Ascending aorta (tissue), 2 donors: ENCODE results near the gene CXCR5. TPM values are rescaled to one million over a fixed set of nuclear protein-coding genes. Genes with fewer than 3 reads are reported as not detected.

Source experiments
- DNase-seq, 2 donors: peaks; one replicate each; pipeline ENCODE4 v3.0.0-alpha.2; 2019; ENCODE audit warnings: low spot score in 2 of 2
- H3K27ac ChIP-seq, 2 donors: fragments of 200-600 bp; sonication (generic); one replicate each; pipeline ENCODE4 v1.5.1; 2016 to 2017; ENCODE audit warnings: mild to moderate bottlenecking in 1 of 2
- H3K27me3 ChIP-seq: fragments of 200-600 bp; sonication (generic); one replicate; pipeline ENCODE4 v1.5.1; 2017
- H3K36me3 ChIP-seq, 2 donors: fragments of 200-600 bp; sonication (generic); one replicate each; pipeline ENCODE4 v1.5.1; 2016
- H3K4me1 ChIP-seq, 2 donors: fragments of 200-600 bp; sonication (generic); one replicate each; pipeline ENCODE4 v1.5.1; 2016 to 2017; ENCODE audit warnings: mild to moderate bottlenecking in 1 of 2
- H3K4me3 ChIP-seq, 2 donors: fragments of 200-600 bp; sonication (generic); one replicate each; pipeline ENCODE4 v1.5.1; 2016 to 2017; ENCODE audit warnings: mild to moderate bottlenecking in 1 of 2
- H3K9me3 ChIP-seq, 2 donors: fragments of 200-600 bp; sonication (generic); one replicate each; pipeline ENCODE4 v1.5.1; 2016
- CTCF ChIP-seq, 3 experiments: fragments of 200-600 bp in 2 of 3; fragments of 450-650 bp in 1 of 3; sonication (generic) in 2 of 3; IDR thresholded peaks; one replicate each; pipeline ENCODE4 v1.5.1; 2016 to 2019; ENCODE audit warnings: antibody characterized with exemption in 3 of 3, mild to moderate bottlenecking in 1 of 3, moderate library complexity in 1 of 3
- intact Hi-C: fragments of 100-400 bp; cut with DNase I; formaldehyde crosslinking; loops from one replicate; pipeline ENCODE4 v1.15.1; 2023
- total RNA-seq: library from RNA; depleted of rRNA; stranded (reverse); fragments of >200 nt; gene quantifications from one replicate; pipeline ENCODE4 v1.1.0, GENCODE V29; 2016

The CXCR5 gene
- total RNA-seq, 1 donor from 2014 or later: not detected

- Histone ChIP-seq H3K4me3 (peak overlapping the region; percentile 80 to 82), H3K36me3 (no peaks in the 10 kb centered on the region), H3K4me1 (peaks cover 3 to 12% of the 10 kb centered on the region in 2 donors), H3K27me3 (no peaks in the 10 kb centered on the region), H3K27ac (peak overlapping the region; percentile 97 to 98), H3K9me3 (no peaks in the 10 kb centered on the region)
- no peak for TF ChIP-seq CTCF (IDR thresholded peaks at IDR 0.05)
- peak in 1 of 2 donors; percentile 94 for DNase-seq
- intact Hi-C loops: loop anchor here (1.0 to 5.0 kb wide), 6 partner anchors 27 to 388 kb away; partner anchors contain the start of genes DDX6, MCAM and UPK2
Measured at GRCh38 chr11:118929501-118930093, 45.9 kb downstream of the CXCR5 start.

GRCh38 chr11:118930094-118930712 is 46.5 kb downstream of the CXCR5 start:
- peak; percentile 93 to 96 (median 96) for TF ChIP-seq CTCF (IDR thresholded peaks at IDR 0.05)
- peak in 1 of 2 donors; percentile 91 for DNase-seq
- Histone ChIP-seq H3K9me3 (no peaks in the 10 kb centered on the region), H3K4me1 (peaks cover 3 to 12% of the 10 kb centered on the region in 2 donors), H3K27me3 (no peaks in the 10 kb centered on the region), H3K36me3 (no peaks in the 10 kb centered on the region), H3K4me3 (peak overlapping the region; percentile 80 to 82), H3K27ac (peak overlapping the region; percentile 97 to 98)
- intact Hi-C loops: loop anchor here (1.0 kb wide), 2 partner anchors 60 to 240 kb away; no protein-coding TSS in a partner anchor

GRCh38 chr11:118931571-118931970 is 47.9 kb downstream of the CXCR5 start:
- no peak for TF ChIP-seq CTCF (IDR thresholded peaks at IDR 0.05)
- Histone ChIP-seq H3K9me3 (no peaks in the 10 kb centered on the region), H3K27me3 (no peaks in the 10 kb centered on the region), H3K4me3 (no peak overlapping the region), H3K27ac (no peak overlapping the region), H3K4me1 (peaks cover 3 to 10% of the 10 kb centered on the region in 2 donors), H3K36me3 (no peaks in the 10 kb centered on the region)
- DNase-seq: no peak
- intact Hi-C loops: no loop called here

- no peaks in the 10 kb centered on the region for H3K36me3 ChIP-seq
- peak in 1 of 2 donors; percentile 77 for DNase-seq
- peaks cover 3 to 4% of the 10 kb centered on the region in 2 donors for H3K4me1 ChIP-seq
- H3K4me3 ChIP-seq: no peak overlapping the region
- peak overlapping the region; percentile 69 to 85 for H3K27ac ChIP-seq
- TF ChIP-seq CTCF (IDR thresholded peaks at IDR 0.05): no peak
- intact Hi-C loops: no loop called here
- H3K27me3 ChIP-seq: no peaks in the 10 kb centered on the region
- H3K9me3 ChIP-seq: no peaks in the 10 kb centered on the region
Measured at GRCh38 chr11:118933486-118933885, 49.8 kb downstream of the CXCR5 start.

- intact Hi-C loops: no loop called here
- no peaks in the 10 kb centered on the region for H3K4me1 ChIP-seq
- no peak overlapping the region for H3K4me3 ChIP-seq
- no peak for TF ChIP-seq CTCF (IDR thresholded peaks at IDR 0.05)
- H3K36me3 ChIP-seq: no peaks in the 10 kb centered on the region
- no peaks in the 10 kb centered on the region for H3K27me3 ChIP-seq
- no peak overlapping the region for H3K27ac ChIP-seq
- no peak for DNase-seq
- no peaks in the 10 kb centered on the region for H3K9me3 ChIP-seq
Measured at GRCh38 chr11:118935376-118935775, 51.7 kb downstream of the CXCR5 start.
